Neutrophil (primary cell): ENCODE measurements around the gene MON1A.

ENCODE experiments used
- H3K27ac ChIP-seq: fragments of 200-600 bp; sonication (generic); 2 replicates; pipeline ENCODE4 v1.5.1; 2016; ENCODE audit warnings: mild to moderate bottlenecking, moderate library complexity
- H3K27me3 ChIP-seq: fragments of 200-600 bp; sonication (generic); 2 replicates; pipeline ENCODE4 v1.6.0; 2016; ENCODE audit warnings: mild to moderate bottlenecking
- H3K36me3 ChIP-seq: fragments of 200-600 bp; sonication (generic); 2 replicates; pipeline ENCODE4 v1.5.1; 2017
- H3K4me1 ChIP-seq, 2 experiments: fragments of 200-600 bp in 1 of 2; sonication (generic) in 1 of 2; 1 replicate in 1 of 2; 2 replicates in 1 of 2; pipeline versions ENCODE4 v1.5.1 to v1.6.1; 2013 to 2016; ENCODE audit warnings: low read depth in 1 of 2, low read length in 1 of 2, mild to moderate bottlenecking in 1 of 2, moderate library complexity in 1 of 2; ENCODE audit not compliant: control insufficient read depth in 1 of 2, insufficient read depth in 1 of 2
- H3K4me3 ChIP-seq, 2 experiments: fragments of 200-600 bp in 1 of 2; sonication (generic) in 1 of 2; 1 replicate in 1 of 2; 2 replicates in 1 of 2; pipeline ENCODE4 v1.5.1; 2013 to 2016; ENCODE audit warnings: low read depth in 1 of 2, low read length in 1 of 2, mild to moderate bottlenecking in 1 of 2, moderate library complexity in 1 of 2
- H3K9me3 ChIP-seq: fragments of 200-600 bp; sonication (generic); 2 replicates; pipeline ENCODE4 v1.5.1; 2016
- TF ChIP-seq, protein P1 (sequence below): fragments of 200-600 bp; sonication (generic); IDR thresholded peaks from 2 replicates; pipeline ENCODE4 v1.5.1; 2016; ENCODE audit warnings: antibody characterized with exemption

MON1A gene

DNA sequence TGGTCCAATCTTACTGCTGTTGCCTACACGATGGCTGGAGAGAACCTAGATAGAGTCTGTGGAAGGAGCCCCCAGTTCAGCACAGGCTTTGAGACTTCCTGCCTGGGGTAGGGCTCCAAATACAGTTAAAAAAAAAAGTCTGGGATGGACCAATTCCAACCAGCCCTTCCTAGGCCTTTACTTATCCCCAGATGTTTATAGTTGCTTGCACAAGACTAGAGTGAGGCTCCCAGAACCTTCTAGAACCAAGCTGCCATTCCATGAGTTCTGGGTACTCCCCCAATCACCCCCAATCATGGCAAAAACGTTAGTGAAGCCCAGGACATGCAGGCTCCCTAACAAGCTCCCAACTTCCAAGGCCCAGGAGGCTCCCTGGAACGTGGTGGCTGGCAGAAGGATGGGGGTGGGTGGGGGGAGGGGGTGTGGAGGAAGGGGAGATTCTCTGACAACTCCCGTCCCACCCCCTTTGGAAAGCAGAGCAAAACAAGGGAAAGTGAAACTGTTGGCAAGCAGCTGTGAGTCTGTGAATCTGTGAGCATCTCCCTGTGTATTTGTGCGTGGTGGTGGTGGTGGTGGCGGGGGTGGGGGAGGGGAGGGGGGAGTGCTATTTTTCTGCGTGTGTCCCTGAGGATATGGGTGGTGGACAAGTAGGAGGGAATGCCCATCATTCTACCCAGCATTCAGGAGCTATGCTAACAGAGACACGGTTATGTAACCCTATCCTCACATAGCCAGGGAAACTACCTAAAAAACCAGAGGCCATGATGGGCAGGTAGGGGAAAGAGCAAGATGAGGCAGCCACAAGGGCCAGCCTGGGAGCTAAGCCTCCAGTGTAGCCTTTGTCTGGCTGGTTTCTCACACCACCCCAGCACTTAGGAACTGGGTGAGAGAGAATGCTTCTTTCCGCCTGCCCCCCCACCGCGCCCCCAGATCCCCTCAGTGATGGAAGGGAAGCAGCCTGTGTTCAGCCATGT, 28.0 kb downstream of the MON1A start:
- Histone ChIP-seq H3K27ac (no peak overlapping the region), H3K4me3 (no peak overlapping the region)
- TF ChIP-seq, protein P1, sequence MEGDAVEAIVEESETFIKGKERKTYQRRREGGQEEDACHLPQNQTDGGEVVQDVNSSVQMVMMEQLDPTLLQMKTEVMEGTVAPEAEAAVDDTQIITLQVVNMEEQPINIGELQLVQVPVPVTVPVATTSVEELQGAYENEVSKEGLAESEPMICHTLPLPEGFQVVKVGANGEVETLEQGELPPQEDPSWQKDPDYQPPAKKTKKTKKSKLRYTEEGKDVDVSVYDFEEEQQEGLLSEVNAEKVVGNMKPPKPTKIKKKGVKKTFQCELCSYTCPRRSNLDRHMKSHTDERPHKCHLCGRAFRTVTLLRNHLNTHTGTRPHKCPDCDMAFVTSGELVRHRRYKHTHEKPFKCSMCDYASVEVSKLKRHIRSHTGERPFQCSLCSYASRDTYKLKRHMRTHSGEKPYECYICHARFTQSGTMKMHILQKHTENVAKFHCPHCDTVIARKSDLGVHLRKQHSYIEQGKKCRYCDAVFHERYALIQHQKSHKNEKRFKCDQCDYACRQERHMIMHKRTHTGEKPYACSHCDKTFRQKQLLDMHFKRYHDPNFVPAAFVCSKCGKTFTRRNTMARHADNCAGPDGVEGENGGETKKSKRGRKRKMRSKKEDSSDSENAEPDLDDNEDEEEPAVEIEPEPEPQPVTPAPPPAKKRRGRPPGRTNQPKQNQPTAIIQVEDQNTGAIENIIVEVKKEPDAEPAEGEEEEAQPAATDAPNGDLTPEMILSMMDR, result no peak

DNA sequence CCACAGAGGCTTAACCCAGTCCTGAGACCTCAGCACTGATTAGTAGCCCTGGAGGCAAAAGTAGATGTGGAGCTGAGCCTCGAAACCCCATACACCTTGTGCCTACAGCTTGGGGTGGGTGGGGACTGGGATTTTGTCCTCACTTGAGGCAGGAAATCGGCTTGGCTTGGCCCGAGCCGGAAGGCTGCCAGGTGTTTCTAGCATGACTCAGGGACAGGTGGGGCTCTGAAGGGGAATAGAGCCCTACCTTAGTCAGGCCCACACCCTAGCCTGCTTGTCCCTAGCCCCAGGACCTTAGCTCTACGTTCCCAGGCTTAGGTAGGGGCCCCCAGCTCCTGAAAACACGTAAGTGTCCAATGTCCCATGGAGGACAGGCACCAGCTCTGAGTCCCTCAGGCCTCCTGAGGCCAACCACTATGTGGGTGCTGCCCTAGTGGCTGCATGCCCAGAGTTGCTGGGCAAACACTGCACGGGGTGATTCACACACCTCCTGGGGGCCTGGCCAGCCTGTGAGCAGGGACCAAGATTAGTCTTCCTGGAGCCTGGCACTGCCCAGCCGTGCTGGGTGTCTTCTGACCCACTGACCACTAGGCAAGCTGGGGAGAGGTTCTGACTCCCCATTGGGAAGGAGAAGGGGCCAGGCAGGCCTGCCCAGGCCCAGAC, 29.0 kb downstream of the MON1A start:
- H3K27me3 ChIP-seq, result no peaks in the 10 kb centered on the region

More for the DNA sequence above, 28.0 kb downstream of the MON1A start:
- Histone ChIP-seq H3K4me1 (peaks cover 33 to 35% of the 10 kb centered on the region in 2 experiments), H3K36me3 (no peaks in the 10 kb centered on the region), H3K9me3 (no peaks in the 10 kb centered on the region), H3K27me3 (no peaks in the 10 kb centered on the region)

DNA sequence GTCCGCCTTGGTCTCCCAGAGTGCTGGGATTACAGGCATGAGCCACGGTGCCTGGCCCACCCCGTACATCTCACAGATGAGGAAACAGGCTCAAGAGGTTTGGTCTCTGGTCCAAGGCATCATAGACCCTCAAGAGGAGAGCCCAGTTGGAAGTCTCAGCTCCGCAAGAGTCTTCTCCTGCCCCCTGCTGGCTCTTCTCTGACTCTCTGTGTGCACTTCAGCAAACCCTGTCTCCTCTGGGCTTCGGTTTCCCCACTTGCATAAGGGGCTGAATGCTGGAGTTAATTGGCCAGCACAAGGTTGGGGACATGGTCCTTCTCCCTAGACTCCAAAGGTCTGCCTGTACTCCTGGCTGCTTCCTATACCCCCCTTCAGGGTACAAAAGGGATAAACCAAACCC, 29.8 kb downstream of the MON1A start:
- Histone ChIP-seq H3K9me3 (no peaks in the 10 kb centered on the region), H3K4me1 (peaks cover 15 to 16% of the 10 kb centered on the region in 2 experiments), H3K36me3 (no peaks in the 10 kb centered on the region), H3K4me3 (no peak overlapping the region), H3K27me3 (no peaks in the 10 kb centered on the region), H3K27ac (no peak overlapping the region)
- TF ChIP-seq, protein P1, result no peak

More for the DNA sequence above, 29.0 kb downstream of the MON1A start:
- Histone ChIP-seq H3K36me3 (no peaks in the 10 kb centered on the region), H3K27ac (no peak overlapping the region), H3K9me3 (no peaks in the 10 kb centered on the region), H3K4me1 (peaks cover 23 to 25% of the 10 kb centered on the region in 2 experiments), H3K4me3 (no peak overlapping the region)
- TF ChIP-seq, protein P1, result no peak

DNA sequence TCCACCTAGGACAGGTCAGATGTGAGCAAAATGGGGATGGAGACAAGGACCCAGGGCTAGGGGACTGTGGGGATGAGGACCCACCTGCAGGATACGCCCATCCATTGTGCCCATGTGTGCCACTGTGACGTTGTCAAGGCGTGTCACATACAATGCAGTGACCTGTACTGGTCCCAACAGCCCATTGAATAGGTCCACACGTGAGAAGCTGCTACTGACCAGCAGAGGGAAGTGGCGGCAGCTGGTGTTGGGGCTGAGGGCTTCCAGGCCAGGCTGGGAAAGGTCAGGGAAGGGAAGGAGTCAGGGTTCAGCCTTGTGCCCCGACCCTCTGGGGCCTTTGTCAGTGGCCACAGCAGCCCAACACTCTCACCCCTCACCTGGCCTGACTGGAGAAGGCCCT, 30.6 kb downstream of the MON1A start:
- Histone ChIP-seq H3K4me1 (peaks cover 7 to 8% of the 10 kb centered on the region in 2 experiments), H3K4me3 (no peak overlapping the region), H3K36me3 (no peaks in the 10 kb centered on the region), H3K9me3 (no peaks in the 10 kb centered on the region), H3K27me3 (no peaks in the 10 kb centered on the region), H3K27ac (no peak overlapping the region)
- TF ChIP-seq, protein P1, result no peak

DNA sequence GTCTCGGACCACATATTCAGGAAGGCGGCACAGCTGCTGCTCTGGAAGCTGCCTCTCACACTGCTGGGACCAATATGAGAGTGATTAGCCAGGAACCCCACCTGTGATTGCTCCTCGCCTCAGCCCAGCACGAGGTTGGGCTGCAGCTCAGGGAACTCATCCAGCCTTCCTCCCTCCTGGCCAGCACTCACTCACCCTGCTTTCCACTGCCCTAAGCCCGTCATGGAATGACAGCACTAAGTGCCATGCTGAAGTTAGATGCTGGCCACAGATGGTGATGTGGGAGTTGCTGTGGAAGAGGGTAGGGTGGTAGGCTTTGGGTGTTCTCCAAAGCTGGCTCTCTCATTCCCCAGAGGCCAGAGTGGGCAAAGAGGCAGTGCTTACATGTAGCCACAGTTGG, 33.3 kb downstream of the MON1A start:
- no peaks in the 10 kb centered on the region for H3K9me3 ChIP-seq
- no peak overlapping the region for H3K27ac ChIP-seq
- H3K36me3 ChIP-seq, result no peaks in the 10 kb centered on the region
- no peaks in the 10 kb centered on the region for H3K27me3 ChIP-seq
- H3K4me1 ChIP-seq, result no peaks in the 10 kb centered on the region
- TF ChIP-seq, protein P1, result no peak
- no peak overlapping the region for H3K4me3 ChIP-seq
